ENCODE measurements around the gene NOVA2.

NOVA2 gene, protein sequence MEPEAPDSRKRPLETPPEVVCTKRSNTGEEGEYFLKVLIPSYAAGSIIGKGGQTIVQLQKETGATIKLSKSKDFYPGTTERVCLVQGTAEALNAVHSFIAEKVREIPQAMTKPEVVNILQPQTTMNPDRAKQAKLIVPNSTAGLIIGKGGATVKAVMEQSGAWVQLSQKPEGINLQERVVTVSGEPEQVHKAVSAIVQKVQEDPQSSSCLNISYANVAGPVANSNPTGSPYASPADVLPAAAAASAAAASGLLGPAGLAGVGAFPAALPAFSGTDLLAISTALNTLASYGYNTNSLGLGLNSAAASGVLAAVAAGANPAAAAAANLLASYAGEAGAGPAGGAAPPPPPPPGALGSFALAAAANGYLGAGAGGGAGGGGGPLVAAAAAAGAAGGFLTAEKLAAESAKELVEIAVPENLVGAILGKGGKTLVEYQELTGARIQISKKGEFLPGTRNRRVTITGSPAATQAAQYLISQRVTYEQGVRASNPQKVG

DNA sequence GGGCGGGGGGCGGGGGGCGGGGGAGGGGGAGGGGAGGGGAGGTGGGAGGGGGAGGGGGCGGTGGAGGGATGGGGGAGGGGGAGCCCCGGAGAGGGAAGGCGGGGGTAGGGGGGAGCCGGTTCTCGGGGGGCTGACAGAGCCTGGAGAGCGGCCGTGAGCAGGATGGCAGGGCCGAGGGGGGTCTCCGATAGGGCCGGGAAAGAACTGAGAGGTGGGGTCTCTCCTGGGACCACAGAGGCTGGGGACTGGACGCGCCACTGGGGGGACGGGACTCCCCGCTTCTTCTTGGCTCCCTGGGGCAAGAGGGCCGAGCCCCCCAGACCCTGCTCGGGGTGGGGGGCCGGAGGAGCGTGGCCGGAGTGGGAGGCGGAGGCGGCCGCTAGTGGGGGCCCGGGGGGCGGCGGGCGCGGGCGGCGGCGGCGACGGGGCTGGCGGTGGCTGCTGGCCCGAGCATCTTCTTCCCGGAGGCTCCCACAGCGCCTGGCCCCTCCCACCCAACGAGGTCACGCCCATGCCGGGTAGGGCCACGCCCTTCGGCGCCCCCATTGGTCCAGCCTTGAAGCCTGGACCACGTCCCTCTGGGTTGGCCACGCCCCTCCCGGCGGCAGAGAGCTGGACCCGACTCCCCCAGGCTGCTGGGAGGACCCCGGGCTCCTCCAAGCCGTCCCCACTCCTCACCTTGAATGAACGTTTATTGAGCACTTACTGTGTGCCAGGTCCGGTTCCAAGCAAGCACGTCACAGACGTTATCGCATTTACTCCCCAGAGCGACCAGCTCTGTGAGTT is at the start of gene NOVA2:
NOVA2 (minus strand) TSS at position 313 of the 786 bp plus-strand sequence. CDS start 514 bp downstream, outside the sequence.
- peaks cover 72% of the 10 kb centered on the region for H3K27me3 ChIP-seq (ENCODE audit: insufficient read depth, low read depth)
- H3K4me3 ChIP-seq (IDR thresholded peaks at IDR 0.05; ENCODE audit: insufficient read depth, low read depth, low read length) = no peak within 1 kb of the TSS
- no peaks in the 10 kb centered on the region for H3K4me1 ChIP-seq (ENCODE audit: low read depth, poor library complexity, severe bottlenecking)
- TF ChIP-seq, protein P1, sequence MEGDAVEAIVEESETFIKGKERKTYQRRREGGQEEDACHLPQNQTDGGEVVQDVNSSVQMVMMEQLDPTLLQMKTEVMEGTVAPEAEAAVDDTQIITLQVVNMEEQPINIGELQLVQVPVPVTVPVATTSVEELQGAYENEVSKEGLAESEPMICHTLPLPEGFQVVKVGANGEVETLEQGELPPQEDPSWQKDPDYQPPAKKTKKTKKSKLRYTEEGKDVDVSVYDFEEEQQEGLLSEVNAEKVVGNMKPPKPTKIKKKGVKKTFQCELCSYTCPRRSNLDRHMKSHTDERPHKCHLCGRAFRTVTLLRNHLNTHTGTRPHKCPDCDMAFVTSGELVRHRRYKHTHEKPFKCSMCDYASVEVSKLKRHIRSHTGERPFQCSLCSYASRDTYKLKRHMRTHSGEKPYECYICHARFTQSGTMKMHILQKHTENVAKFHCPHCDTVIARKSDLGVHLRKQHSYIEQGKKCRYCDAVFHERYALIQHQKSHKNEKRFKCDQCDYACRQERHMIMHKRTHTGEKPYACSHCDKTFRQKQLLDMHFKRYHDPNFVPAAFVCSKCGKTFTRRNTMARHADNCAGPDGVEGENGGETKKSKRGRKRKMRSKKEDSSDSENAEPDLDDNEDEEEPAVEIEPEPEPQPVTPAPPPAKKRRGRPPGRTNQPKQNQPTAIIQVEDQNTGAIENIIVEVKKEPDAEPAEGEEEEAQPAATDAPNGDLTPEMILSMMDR (conservative IDR thresholded peaks at IDR 0.05; ENCODE audit: low read depth, low read length) = no peak
- no peaks in the 10 kb centered on the region for H3K79me2 ChIP-seq (ENCODE audit: insufficient read depth, low read depth)
- no peak within 1 kb of the TSS for H3K27ac ChIP-seq
- no peak within 1 kb of the TSS for H3K4me2 ChIP-seq
- no peaks in the 10 kb centered on the region for H4K20me1 ChIP-seq (ENCODE audit: insufficient read depth)
- H3K9ac ChIP-seq = no peak within 1 kb of the TSS
- no peak within 1 kb of the TSS for H2AFZ ChIP-seq (ENCODE audit: low read depth)
- no peaks in the 10 kb centered on the region for H3K36me3 ChIP-seq (ENCODE audit: insufficient read depth)

DNA sequence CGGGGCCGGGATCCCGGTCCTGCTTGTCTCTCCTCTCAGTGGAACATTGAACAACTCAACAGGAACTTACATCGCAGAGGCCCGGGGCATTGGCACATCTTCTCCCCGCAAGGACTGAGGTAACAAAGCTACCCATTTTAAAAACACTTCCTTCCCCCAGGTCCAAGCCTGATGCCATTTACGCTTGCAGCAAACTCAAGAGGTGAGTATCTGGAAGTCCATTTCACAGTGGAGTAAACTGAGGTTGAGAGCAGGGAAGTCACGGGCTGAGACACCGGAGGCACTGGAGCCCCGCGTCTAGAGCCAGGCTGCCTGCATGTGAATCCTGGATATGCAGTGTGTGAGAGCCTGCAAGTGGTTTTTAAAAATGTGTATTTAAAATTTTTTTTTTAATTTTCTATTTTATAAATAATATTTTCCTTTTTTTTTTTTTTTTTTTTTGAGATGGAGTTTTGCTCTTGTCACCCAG is 49.7 kb upstream of the NOVA2 start:
- Histone ChIP-seq H3K4me1 (ENCODE audit: low read depth, poor library complexity, severe bottlenecking) (no peaks in the 10 kb centered on the region), H2AFZ (ENCODE audit: low read depth) (no peak overlapping the region), H3K9ac (no peak overlapping the region), H3K27ac (no peak overlapping the region), H3K4me3 (IDR thresholded peaks at IDR 0.05; ENCODE audit: insufficient read depth, low read depth, low read length) (no peak overlapping the region), H3K27me3 (ENCODE audit: insufficient read depth, low read depth) (no peaks in the 10 kb centered on the region), H3K36me3 (ENCODE audit: insufficient read depth) (no peaks in the 10 kb centered on the region), H4K20me1 (ENCODE audit: insufficient read depth) (no peaks in the 10 kb centered on the region), H3K4me2 (no peak overlapping the region), H3K79me2 (ENCODE audit: insufficient read depth, low read depth) (no peaks in the 10 kb centered on the region)
- TF ChIP-seq, protein P1 (conservative IDR thresholded peaks at IDR 0.05; ENCODE audit: low read depth, low read length) = no peak

DNA sequence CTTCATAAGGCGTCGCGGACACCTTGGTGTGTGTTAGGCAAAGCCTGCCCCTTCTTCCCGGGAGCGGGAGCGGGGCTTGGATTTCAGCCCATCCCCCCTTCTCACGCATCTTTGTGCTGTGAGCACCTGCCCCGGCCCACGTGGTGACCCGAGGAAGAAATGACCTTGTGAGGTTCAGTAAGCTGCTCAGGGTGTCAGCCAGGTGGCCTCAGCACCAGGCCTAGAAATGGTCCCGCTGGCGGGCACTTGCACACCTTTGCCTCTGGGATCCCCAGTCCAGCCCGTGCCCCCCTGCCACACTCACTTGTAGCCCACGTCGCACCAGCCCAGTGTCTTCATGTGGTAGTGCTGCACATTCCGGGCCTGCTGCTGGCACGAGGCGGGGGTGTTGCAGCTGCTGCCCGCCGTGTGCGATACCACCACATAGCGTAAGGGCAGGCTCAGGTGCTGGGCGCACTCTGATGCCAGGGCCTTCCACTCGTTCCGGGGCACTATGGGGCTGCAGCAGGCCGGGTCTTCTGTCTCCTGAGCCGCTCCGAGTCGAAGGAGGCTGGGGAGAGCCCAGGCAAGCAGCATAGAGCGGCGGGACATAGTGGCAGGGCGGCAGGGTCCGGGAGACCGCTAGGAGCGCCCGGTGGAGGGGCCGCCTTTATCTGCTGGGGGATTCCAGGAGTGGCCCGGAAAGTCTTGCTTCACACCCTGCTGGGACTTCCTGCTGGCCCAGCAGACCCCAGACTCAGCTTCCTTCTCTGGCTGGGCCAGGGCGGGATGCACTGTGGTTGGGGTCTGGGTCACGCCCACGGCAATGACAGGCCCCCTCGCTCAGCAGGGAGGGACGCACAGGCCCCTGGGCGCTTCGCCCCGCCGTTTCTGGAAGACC is 49.0 kb upstream of the NOVA2 start, which contains the start of gene PGLYRP1:
PGLYRP1 (minus strand) TSS at position 623 of the 880 bp plus-strand sequence; CDS start at position 591, 32 bp downstream.
- H2AFZ ChIP-seq (ENCODE audit: low read depth) = no peak within 1 kb of the TSS

More for the DNA sequence above, 49.0 kb upstream of the NOVA2 start, which contains the start of gene PGLYRP1:
- no peaks in the 10 kb centered on the region for H3K79me2 ChIP-seq (ENCODE audit: insufficient read depth, low read depth)
- no peaks in the 10 kb centered on the region for H3K36me3 ChIP-seq (ENCODE audit: insufficient read depth)
- TF ChIP-seq, protein P1 (conservative IDR thresholded peaks at IDR 0.05; ENCODE audit: low read depth, low read length) = no peak
- no peaks in the 10 kb centered on the region for H4K20me1 ChIP-seq (ENCODE audit: insufficient read depth)
- no peak within 1 kb of the TSS for H3K27ac ChIP-seq
- H3K27me3 ChIP-seq (ENCODE audit: insufficient read depth, low read depth) = no peaks in the 10 kb centered on the region
- no peak within 1 kb of the TSS for H3K4me3 ChIP-seq (IDR thresholded peaks at IDR 0.05; ENCODE audit: insufficient read depth, low read depth, low read length)
- H3K4me1 ChIP-seq (ENCODE audit: low read depth, poor library complexity, severe bottlenecking) = no peaks in the 10 kb centered on the region
- no peak within 1 kb of the TSS for H3K4me2 ChIP-seq
- no peak within 1 kb of the TSS for H3K9ac ChIP-seq
